ENCODE data around the gene TRIB2.
A peak's percentile ranks its signal among the peaks of the same experiment; 100 is the strongest.

The TRIB2 gene

DNA sequence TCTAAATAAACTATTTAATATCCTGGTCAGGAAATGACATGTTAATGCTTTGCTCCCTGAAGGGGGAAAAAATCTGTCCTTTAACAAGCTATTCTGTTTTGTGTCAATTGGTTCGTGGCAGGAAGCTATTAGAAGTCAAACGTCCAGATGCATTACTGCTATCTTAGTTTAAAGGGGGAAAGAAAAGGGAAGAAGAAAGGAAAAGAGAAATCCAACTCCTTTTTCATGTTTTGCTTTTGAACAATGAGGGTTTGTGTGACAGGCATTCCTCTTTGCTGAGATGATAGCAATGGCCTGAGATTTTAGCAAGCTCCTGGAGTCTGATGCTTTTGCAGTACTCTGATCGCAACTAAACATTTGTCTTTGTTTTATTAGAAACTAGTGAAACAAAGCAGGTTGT is 24.6 kb downstream of the TRIB2 start:
- DNase-seq (ENCODE audit: low read depth, low spot score) = no peak

DNA sequence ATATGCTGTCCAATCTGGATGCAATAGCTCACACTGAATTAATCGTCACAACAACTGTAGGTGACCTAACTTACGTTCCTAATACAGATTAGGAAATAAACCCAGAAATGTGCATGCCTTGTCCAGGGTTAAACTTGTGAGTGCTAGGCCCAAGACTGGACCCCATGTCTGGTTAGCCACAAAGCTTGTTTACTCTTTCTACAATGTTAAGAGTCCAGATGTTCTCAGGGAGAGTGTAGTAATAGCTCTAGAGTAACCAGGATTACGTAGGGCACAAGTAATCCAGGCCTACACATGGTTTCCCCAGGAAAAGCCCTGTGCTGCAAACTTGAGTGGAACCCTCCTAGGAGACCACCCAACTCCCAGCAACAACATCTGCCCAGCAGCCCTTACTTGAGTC is 26.2 kb downstream of the TRIB2 start:
- no peak for DNase-seq (ENCODE audit: low read depth, low spot score)

DNA sequence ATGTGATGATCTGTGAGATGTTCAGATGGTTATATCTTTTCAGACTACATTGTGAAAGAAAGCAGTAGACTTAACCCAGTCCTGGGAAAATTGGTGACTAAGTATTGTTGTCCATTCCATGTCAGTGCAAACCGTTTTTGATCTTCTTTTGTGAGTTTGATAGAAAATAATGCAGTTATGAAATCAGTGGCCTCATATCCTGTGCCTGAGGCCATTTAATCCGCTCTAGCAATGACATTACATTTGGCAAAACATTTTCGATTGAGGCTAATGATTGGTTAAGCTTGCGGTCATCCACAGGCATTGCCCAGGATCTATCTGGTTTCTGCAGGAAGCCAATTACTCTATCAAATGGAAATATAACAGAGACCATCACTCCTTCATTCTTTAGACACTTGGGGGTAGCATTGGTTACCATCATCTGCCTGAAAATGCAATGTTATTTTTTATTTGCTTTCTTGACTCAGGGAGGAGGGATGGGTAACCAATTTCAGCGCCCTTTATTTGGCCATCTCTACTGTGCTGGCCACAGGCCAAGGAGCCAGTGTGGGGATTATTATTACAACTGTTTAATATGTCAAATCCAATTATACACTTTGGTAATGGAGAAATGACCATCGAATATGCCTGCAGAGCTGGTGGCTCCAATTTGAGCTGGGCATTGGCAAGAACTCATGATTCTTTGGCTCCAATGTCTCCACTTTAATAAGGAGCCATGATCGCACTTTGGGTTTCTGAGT is 33.6 kb downstream of the TRIB2 start:
- no peak for DNase-seq (ENCODE audit: low read depth, low spot score)

DNA sequence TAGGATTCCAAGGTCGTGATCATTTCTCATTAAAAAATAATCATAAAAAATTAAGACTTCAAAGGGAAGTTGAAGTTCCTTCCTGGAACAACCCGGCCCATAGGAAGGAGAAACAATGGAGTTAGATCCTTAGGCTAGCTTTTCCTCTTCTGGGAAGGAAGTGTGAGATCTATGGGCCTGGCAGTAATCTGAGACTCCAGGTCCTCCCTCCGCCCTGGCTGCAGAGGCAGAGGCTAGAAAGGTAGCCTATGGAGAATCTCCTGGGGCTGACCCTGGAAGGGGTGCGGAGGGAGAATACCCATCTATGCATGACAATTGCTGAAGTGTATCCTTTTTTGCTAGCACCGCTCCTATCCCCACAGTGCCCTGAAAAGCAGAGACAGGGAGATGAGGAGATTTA is 37.9 kb downstream of the TRIB2 start:
- no peak for DNase-seq (ENCODE audit: low read depth, low spot score)

DNA sequence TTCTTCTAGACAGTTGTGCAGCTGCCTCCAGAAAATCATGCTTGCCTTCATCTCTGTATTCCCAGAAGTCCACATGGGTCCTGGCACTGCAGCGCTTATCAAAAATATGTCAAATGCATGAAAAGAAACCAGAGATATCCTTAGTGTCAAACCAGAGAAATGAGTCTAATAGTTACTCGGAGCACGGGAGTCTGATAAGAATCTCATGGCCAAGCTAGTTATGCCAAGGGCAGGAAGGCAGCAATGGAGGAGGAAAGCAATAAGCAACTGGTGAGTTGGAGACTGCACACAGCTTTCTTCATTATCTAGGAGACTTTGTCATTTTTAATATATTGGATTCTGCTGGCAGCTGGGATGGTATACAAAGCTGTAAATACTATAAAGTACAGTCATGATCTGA is 38.6 kb downstream of the TRIB2 start:
- no peak for DNase-seq (ENCODE audit: low read depth, low spot score)

DNA sequence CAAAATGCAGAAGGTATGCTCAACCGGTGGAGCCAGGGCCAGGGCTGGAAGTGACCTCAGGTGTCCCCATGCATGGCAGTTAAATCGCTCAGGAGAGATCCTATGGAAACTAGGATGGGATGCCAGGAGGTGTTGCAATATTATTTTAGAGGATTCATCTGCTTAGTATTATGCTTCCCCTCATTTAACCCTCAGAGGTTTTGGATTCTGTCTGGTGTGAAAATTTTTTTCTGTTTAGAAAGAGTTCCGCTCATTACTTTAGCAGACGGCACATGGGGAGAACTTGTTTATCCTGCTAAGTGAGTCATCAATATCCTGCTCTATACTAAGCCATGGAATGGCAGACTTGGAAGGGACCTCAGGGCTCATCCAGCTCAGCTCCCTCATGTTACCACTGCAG is 42.5 kb downstream of the TRIB2 start:
- DNase-seq (ENCODE audit: low read depth, low spot score) = peak; percentile 69

DNA sequence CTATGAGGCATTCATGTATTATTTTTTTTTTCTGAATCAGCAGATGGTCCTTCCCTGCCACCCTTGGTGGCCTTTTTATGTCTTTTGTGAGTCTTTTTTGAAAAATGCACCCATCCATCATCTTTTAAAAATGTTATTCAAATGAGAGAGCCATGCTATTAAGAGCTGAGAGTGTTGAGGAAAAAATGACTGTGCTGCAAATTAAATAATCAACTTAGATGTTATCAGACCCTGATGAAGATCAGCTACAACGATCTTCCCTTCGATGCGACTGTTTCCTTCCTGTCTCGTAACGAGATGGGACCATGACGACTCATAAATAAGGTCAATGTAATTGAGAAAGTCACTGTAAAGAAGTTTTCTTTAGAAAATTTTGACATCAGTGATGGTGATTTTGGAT is 44.4 kb downstream of the TRIB2 start:
- no peak for DNase-seq (ENCODE audit: low read depth, low spot score)

DNA sequence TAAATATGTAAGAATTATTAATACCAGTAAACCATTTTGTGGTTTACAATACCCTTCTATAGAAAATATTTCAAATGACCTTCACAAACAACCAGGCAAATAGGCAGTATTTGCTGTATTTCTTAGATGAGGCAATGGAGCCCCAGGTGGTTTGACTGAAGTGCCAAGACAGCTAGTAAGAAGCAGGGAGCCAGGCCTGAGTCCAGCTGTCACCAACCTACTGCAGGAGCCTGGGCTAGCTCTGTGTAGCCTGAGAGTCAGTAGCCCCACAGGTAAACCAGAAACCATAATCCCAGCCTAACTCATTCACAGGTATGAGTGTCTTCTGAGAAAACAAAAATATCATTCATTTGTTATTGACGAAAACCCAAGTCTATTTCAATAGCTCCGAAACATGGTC is 45.6 kb downstream of the TRIB2 start:
- DNase-seq (ENCODE audit: low read depth, low spot score) = no peak

DNA sequence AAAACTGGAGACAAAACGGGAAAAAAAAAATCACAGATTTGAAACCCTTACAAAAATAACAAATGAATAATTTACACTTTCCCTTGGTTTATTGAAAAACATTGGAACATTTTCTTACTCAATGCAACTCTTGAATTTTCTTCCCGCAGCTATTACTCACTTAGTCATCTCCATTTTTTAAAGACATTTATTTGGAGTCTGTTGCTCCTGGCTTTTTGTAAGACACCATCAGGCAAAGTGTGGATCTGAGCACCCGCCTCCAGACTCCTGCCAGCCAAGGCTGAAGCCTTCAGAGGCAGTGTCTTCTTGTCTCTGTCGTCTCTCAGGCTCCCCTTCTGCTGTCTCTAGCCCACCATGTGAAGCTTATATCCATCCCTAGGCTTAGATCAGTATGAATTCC is 46.2 kb downstream of the TRIB2 start:
- no peak for DNase-seq (ENCODE audit: low read depth, low spot score)

DNA sequence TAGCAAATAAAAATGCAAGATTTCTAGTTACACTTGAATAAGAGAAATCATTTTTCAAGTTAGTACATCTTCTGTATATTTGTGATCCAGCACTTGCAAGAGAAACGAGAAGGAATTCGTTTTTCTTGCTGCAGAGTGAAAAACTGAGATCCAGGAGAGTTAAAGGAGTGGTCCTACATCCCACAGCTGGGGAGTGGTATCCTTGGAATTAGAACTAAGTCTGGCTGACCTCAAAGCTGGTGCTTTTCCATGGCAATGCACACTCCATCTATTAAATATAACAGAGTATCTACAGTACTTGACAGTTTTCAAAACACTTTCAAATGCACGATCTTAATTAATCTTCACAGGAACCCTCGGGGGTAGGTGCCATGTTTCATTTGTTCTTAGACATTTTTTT is 46.8 kb downstream of the TRIB2 start:
- no peak for DNase-seq (ENCODE audit: low read depth, low spot score)

DNA sequence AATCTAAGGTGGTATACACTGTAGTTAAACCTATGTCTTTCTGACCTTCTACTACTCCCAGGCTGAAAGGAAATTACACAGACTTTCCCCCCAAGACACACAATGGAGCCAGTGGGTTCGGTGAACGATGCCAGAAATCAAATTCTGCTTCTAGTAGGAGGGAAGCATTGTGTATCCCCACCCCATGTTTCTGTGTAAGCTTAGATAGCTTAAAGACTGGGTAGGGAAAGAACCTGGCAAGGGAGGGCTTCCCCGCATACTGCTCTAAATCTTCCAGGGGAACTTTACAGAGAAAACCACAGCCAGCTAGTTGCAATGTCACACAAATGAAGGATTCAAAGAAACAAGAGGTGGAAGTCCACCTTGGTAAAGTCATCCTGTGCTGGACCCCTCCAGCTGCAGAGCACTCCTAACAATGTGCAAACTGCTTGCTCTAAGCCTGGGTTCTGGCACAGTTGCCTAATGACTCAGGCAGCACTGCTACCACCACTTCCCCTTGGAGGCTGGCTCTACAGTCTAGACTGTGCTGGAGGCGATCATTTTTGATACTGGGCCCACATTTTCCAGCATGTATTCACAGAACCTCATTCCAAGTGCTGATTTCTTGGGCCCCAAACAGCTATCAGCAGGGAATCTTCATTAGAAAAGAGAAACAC is 47.5 kb downstream of the TRIB2 start:
- no peak for DNase-seq (ENCODE audit: low read depth, low spot score)

DNA sequence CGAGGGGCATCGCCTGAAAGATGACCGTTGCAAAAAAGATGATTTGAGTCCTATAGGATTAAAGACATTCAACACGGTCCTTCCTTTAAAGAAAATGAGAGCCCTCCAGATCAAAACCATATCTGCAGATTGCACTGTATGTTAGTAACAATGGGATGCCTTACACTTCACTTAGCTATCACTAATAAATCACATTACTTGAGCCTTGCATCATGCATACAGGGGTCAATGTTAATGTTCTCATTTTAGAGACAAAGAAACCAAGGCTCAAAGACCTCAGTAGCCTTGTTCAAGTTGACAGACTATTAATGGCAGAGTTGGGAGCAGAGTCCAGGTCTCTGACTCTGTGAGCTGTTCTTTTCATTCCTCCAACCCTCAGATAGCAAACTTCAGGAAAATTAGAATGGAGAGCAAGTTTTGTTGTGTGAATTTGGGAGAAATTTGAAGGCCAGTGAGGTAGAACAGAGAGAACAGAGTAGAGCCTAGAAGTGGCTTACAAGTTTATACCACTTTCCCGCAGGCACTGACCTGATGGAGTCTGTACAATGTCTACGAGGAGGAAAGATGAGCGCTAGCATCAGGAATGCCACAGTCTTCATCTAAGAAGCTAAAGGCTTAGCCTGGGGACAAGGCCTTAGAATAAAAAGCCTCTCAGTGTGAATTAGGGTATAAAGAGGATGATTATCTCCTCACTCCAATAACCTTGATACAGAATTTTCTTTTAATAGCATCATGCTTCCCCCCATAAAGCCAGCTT is 48.3 kb downstream of the TRIB2 start:
- no peak for DNase-seq (ENCODE audit: low read depth, low spot score)

DNA sequence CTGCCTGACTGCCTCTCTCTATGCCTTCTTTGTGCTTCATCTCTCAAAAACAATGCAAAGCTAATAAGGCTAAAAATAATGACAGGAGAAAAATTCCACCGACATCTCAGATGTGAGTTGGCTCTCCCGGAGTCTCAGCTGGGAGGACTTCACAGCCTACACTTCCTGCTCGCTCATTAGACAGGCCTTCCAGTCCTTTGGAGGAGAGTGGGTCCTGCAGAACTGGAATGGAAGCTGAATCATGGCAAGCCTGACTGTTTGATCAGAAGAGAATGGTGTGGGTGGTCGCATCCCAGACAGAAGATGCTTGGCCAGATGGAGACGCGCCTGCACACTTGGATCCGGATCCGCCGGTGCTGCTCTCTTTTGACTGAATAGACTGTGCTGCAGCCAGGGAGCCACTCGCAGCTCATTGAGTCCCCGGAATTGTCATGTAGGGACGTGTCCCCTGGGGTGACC is 49.7 kb downstream of the TRIB2 start:
- no peak for DNase-seq (ENCODE audit: low read depth, low spot score)

DNA sequence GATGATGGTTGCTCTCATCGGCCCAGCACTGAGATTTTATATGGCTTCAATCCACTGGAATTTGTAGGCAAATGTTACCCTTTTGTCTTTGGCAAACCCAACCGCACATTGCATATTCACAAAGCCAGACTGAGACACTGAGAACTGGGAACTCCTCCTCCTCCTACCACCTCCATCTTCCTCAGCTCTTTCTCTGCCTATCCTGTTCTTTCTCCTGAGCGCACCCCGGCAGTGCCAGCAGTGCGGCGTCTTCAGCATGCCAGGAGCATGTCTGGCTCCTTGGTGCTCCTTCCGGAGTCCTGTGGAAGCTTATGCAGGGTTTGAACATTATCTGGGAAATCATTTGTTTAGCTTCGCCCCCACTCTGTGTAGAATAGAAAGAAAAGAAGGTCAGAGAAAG is 50.8 kb downstream of the TRIB2 start:
- no peak for DNase-seq (ENCODE audit: low read depth, low spot score)

DNA sequence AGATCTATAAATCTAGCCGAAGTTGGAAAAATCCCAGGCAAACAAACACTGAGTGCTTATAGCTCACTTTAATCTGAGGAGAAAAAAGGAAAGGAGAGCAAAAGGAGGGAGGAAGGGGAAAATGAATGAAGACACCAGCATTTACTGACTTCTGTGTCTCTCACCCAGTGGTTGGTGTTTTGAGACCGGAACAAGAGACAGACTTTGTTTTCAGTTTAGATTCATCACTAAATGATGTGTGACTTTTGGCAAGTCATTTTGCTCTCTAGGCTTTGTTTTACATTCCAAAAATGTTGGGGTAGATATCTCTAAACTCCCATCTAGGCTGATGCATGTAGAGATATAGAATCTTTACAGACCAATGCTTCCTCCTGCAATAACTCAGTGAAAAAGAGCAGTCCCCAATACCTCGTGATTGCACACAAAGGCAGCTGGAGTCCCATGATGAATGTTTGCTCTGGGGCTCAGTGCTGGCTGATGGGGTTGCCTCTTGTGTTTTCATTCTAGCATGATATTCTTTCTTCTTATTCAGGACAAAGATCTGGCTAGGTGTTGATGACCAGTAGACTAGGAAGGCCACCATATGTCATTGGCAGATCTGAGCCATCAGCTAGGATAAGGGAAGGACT is 51.4 kb downstream of the TRIB2 start:
- DNase-seq (ENCODE audit: low read depth, low spot score) = no peak

DNA sequence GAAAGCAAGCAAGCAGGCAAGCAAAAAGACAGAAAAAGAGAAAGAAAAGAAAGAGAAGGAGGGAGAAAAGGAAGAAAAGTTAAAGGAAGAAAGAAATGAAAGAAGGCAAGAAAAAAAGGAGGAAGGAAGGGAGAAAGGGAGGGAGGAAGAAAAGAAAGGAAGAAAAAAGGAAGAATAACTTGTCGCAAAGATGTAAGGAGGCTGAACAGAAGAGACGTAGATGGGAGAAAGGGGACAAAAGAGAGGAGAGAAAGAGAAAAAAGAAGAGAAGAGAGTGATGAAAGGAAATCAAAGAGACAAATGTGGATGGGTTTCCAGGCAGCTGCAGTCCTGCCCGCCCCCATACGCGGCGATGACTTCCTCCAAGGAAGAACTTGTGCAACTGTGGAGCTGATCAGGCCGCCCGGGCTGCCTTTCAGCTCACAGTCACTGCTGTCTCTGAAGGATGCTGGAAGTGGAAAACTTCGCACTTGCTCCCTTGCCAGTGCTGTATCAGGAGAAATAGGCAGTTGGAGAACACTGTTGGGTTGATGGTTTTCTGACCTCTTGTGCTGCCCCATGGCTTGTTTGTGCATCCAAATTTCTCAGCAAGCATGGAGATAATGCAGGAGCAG is 52.9 kb downstream of the TRIB2 start:
- no peak for DNase-seq (ENCODE audit: low read depth, low spot score)

DNA sequence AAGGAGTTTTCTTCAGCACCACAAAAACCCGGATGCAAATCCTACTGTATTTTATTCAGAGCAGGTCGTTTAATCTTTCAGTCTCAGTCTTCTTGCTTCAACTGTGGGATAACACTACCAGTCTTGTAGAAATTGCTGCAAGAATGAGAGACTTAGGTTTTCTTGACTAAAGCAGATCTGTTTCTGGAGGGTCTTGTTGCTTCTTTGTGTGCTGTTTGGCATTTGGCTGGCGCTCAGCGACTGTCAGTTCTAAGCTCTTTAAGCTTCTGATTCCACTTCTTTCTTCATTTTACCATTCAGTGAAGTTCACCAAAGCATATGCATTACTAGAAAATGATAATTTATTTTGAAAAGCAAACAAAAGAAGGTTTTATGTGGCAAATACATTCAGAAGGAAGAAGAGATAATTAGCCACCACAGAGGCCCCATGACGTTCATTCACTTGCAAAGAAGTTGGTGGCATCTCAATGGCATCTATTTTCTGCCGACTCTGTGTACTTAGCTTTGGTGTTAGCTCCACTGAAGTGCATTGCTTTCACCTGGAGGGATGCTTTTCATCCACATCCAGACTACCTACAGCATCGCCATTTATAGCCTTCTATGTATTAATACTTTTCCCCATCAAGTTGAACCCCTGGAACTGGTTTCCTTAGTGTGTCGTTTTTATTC is 53.7 kb downstream of the TRIB2 start:
- no peak for DNase-seq (ENCODE audit: low read depth, low spot score)

DNA sequence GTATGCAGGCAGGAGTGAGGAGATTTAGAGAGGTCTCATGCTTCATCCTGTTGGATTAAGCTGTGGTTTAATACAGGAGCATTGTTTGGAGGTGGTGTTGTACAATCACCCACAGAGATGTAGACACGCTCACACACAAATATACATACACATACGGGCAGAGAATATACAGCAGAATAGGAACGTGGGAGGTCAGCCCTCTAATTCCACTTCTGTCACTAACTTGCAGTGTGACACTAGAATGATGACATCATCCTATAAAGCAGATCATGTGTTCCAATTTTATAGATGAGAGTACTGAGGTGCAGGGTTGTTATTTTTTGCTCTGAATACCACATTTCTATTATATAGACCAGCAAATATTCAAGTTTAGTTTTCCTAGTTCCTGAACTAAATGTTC is 54.4 kb downstream of the TRIB2 start:
- no peak for DNase-seq (ENCODE audit: low read depth, low spot score)

DNA sequence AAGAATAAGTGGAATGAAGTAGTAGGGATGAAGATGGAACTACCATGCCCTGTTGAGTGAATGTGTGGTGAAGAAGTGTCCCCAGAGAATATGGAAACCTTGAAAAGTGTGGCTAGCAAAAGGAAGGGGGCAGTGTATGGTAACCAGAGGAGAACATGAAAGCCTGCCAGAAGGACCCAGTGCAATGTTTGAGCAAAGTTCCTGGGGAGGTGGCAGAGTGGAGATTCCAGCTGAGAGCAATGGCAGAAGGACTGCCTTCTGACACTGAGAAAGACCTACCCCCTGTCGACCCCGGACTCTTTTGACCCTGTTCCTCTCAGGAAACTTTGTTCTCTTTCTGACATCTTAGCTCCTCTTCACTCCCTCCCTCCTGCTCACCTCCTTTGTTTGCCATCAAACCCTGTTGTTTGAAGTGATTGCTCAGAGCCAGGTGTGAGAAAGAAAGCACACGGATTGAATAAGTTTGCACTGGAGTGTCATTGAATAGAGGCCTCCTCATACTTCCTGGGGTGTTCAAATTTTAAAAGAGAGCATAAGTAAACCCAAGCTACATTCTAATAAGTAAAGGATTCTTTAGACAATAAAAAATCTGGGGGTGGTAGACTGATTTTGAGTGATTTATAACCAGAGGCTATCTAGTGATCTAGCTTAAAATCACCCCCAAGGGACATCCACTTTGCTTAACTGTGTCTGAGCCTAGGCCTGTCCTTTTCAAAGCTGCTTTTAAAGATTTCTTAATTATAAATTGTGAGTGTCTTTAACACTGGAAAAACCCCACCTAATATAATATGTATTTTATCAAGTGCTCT is 57.1 kb downstream of the TRIB2 start:
- no peak for DNase-seq (ENCODE audit: low read depth, low spot score)

DNA sequence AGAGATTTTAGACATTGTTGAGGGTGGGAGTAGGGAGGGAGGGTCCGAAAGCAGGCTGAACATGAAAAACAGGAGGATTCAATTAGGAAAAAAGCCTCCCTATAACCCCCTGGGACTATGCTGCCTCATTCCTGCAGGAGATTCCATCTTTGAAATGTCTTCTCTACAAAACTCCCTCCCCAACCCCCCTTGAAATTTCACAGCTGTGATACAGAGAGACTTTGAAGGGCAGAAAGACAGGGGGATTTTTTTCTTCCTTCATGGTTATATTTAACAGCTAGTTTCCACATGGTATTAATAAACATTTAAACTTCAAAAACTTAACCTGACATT is 57.6 kb downstream of the TRIB2 start:
- DNase-seq (ENCODE audit: low read depth, low spot score) = no peak

DNA sequence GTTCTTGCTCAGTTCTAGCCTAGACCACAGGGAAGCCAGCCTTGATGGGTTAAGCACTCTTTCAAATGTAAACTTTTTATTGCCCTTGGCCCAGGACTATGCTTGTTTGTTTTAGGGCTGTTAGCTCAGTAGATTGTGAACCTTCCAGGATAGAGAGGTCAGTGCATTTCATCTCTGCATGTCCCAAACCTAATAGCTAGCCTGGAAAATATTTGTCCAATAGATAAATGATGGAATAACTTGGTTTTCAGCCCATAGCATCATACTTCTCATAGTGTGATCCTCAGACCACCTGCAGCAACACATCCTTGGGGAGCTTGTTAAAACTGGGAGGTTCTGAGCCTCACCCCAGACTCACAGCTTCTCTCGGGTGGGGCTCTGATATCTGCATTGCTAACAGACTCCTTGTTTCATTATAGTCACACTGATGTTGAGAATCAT is 59.8 kb downstream of the TRIB2 start:
- no peak for DNase-seq (ENCODE audit: low read depth, low spot score)

Measured in smooth muscle cell of the brain vasculature (primary cell).